Measurements from ENCODE around the gene ASCC2. TPM values are rescaled to one million over a fixed set of nuclear protein-coding genes. Genes with fewer than 3 reads are reported as not detected.

Gene ASCC2
- total and polyA plus RNA-seq, 2 of the 4 experiments (the other 2 are of a cell fraction) = 40.0 to 62.2 TPM

DNA sequence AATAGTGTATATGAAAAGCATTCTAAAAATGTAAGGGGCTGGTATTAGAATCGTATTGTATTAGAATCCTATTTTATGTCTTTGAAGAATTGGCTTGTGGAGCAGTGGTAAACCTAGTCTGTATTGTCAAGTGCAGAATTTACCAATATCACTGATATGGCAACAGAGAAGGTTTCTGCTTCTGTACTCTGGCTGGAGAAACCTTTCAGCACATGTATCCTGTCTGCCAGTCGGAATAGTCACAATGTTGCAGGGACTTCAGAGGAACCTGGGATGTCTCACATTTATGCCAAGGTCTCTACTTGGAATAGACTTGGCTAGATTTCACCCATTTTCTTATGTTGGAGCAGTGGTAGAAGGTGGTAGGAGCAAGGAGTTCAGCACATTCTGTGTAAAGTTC, 49.3 kb upstream of the ASCC2 start (continued):
- TF ChIP-seq MAFK (IDR thresholded peaks at IDR 0.05; ENCODE audit: low read depth, low read length) (no peak), RFX5 (IDR thresholded peaks at IDR 0.05; ENCODE audit: low read depth, low read length) (no peak), NFE2L2 (IDR thresholded peaks at IDR 0.05; ENCODE audit: low read depth, low read length) (no peak), CHD1 (IDR thresholded peaks at IDR 0.05; ENCODE audit: low read depth, low read length) (no peak)
- TF ChIP-seq, protein P1, sequence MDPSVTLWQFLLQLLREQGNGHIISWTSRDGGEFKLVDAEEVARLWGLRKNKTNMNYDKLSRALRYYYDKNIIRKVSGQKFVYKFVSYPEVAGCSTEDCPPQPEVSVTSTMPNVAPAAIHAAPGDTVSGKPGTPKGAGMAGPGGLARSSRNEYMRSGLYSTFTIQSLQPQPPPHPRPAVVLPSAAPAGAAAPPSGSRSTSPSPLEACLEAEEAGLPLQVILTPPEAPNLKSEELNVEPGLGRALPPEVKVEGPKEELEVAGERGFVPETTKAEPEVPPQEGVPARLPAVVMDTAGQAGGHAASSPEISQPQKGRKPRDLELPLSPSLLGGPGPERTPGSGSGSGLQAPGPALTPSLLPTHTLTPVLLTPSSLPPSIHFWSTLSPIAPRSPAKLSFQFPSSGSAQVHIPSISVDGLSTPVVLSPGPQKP (IDR thresholded peaks at IDR 0.05; ENCODE audit: borderline replicate concordance, low read depth, low read length) = no peak

DNA sequence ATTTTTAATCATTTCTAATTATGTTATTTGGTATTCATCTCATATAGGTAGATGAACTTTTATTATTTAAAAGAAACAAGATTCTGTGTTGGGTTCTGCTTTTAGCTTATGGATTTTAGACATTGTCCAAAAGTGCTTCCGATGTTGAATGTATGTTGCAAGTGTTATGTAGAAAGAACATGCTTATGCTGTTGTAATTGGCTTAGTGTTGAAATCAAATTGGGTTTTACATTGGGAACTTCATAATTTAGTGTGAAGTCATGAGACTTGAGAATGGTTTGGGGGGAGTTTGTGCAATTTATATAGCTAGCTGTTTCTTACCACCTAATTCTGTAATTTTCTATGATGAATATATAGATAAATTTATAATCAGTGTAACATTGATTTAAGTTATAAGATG, 48.5 kb upstream of the ASCC2 start:
- Histone ChIP-seq H3K27me3 (ENCODE audit: control insufficient read depth, insufficient read depth, low read length) (no peaks in the 10 kb centered on the region), H3K4ac (ENCODE audit: low read depth, low read length) (no peak overlapping the region), H3K23ac (ENCODE audit: low read depth, low read length) (no peak overlapping the region), H2BK120ac (ENCODE audit: low read depth, low read length) (no peak overlapping the region), H3K9me1 (ENCODE audit: insufficient read depth, low read length) (peaks cover 3% of the 10 kb centered on the region), H4K5ac (ENCODE audit: low read depth, low read length) (no peak overlapping the region), H3K36me3 (ENCODE audit: control insufficient read depth, insufficient read depth, low read length) (no peaks in the 10 kb centered on the region), H3K9ac (ENCODE audit: low read depth, low read length) (no peak overlapping the region), H3K56ac (ENCODE audit: extremely low read depth, insufficient read depth, low read length) (no peak overlapping the region), H2AK9ac (replicated peaks; ENCODE audit: low read depth, low read length, poor library complexity) (no peak overlapping the region), H2BK15ac (ENCODE audit: low read depth, low read length) (no peak overlapping the region), H2BK5ac (ENCODE audit: low read depth, low read length, poor library complexity, severe bottlenecking) (no peak overlapping the region), H3K79me1 (ENCODE audit: low read depth in 1 of 2, low read length in 2 of 2) (peaks cover 8 to 49% of the 10 kb centered on the region in 2 experiments), H3K4me2 (ENCODE audit: low read depth, low read length) (no peak overlapping the region), H2BK20ac (ENCODE audit: low read depth, low read length) (no peak overlapping the region), H3K4me3 (ENCODE audit: insufficient read depth, low read depth, low read length) (no peak overlapping the region), H3K4me1 (ENCODE audit: control insufficient read depth, insufficient read depth, low read length) (peaks cover 5% of the 10 kb centered on the region), H3K9me3 (ENCODE audit: control insufficient read depth, insufficient read depth, low read length) (no peaks in the 10 kb centered on the region), H4K8ac (ENCODE audit: low read depth in 2 of 2, low read length in 2 of 2) (no peak overlapping the region), H2AFZ (replicated peaks; ENCODE audit: low read length, poor library complexity) (no peak overlapping the region), H3K14ac (replicated peaks; ENCODE audit: low read depth, low read length) (no peak overlapping the region), H3K18ac (ENCODE audit: low read depth, low read length) (no peak overlapping the region), H3K27ac (ENCODE audit: insufficient read depth, low read length) (no peak overlapping the region), H2AK5ac (ENCODE audit: low read depth, low read length) (no peak overlapping the region), H4K20me1 (ENCODE audit: insufficient read depth, low read length) (peaks cover 67% of the 10 kb centered on the region), H4K91ac (ENCODE audit: insufficient read depth, low read depth, low read length) (no peak overlapping the region)
- DNase-seq (no peak), ATAC-seq (ENCODE audit: low read depth) (no peak)
- POLR2A ChIA-PET (ENCODE audit: unreplicated experiment) = no interaction called here
- no peak for TF ChIP-seq FOS (IDR thresholded peaks at IDR 0.05; ENCODE audit: low read depth, low read length)
- TF ChIP-seq, protein P2, sequence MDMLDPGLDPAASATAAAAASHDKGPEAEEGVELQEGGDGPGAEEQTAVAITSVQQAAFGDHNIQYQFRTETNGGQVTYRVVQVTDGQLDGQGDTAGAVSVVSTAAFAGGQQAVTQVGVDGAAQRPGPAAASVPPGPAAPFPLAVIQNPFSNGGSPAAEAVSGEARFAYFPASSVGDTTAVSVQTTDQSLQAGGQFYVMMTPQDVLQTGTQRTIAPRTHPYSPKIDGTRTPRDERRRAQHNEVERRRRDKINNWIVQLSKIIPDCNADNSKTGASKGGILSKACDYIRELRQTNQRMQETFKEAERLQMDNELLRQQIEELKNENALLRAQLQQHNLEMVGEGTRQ (IDR thresholded peaks at IDR 0.05; ENCODE audit: low read depth, low read length) = no peak
- TF ChIP-seq RCOR1 (IDR thresholded peaks at IDR 0.05; ENCODE audit: insufficient replicate concordance, low read length) = no peak
- TF ChIP-seq CHD1 (IDR thresholded peaks at IDR 0.05; ENCODE audit: low read depth, low read length) = no peak
- TF ChIP-seq, protein P1 (IDR thresholded peaks at IDR 0.05; ENCODE audit: borderline replicate concordance, low read depth, low read length) = no peak
- TF ChIP-seq CEBPB (IDR thresholded peaks at IDR 0.05; ENCODE audit: low read depth, low read length) = no peak
- no peak for TF ChIP-seq MAZ (IDR thresholded peaks at IDR 0.05; ENCODE audit: borderline replicate concordance, low read depth, low read length)
- no TSS peak for BruUV-seq (replicated peaks)
- intact Hi-C loops (cut with micrococcal nuclease) = loop anchor here (5.0 kb wide), 1 partner anchor 106 kb away; no protein-coding TSS in a partner anchor
- CTCF ChIA-PET = no interaction called here
- no CpG with 5 or more reads among the region's 1 CpG for WGBS, 2 experiments (ENCODE audit: extremely low coverage in 2 of 2, insufficient read length in 1 of 2)
- in situ Hi-C loops (cut with MboI; ENCODE audit: low sequenced_read_pairs) = no loop called here
- dilution Hi-C loops (cut with HindIII; ENCODE audit: low sequenced_read_pairs, unreplicated experiment) = no loop called here

Data from IMR-90 (cell line).